ENCODE measurements around the gene CORO2B.

The CORO2B gene

GRCh38 chr15:68713874-68714273, 135.1 kb downstream of the CORO2B start:
- no peak for FAIRE-seq

GRCh38 chr15:68715111-68715510, 136.3 kb downstream of the CORO2B start:
- FAIRE-seq (no peak), DNase-seq (ENCODE audit: insufficient read length, low spot score) (no peak)

More at GRCh38 chr15:68713874-68714273, 135.1 kb downstream of the CORO2B start:
- DNase-seq (ENCODE audit: insufficient read length, low spot score), result no peak

DNA sequence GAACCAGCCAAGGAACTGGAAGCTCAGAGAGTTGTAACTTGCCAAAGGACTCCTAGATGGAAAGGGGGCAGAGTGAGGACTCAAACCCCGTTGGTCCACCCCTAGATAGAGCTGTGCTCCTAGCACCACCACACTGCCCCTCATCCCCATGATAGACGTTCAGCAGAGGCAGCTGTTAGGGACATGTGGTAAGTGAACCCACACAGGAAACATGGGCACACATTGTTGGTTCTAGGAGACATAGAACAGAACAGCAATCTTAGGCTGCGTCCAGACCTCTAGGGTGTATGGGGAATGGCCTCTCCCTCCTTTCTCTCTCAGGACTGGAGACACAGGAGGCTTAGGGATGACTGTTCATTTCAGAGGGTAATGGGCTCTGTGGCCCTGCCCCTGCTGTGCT, 139.2 kb downstream of the CORO2B start:
- DNase-seq (ENCODE audit: insufficient read length, low spot score) (no peak), FAIRE-seq (no peak)

DNA sequence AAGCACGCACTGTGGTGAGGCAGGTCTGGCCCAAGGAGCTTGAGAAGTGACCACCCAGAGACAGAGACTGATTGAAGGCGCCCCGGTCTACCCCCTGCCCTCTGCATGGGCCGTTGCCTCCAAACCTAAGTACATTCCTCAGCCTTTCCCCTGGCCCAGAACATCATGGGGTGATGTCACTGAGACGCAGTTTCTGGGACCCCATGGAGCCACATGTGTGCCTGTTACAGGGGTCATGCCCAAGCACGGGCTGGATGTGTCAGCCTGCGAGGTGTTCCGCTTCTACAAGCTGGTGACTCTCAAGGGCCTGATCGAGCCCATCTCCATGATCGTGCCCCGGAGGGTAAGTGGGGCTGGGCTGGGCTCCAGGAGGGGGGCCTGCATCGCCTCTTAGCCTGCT, 139.7 kb downstream of the CORO2B start:
- FAIRE-seq (no peak), DNase-seq (ENCODE audit: insufficient read length, low spot score) (no peak)

DNA sequence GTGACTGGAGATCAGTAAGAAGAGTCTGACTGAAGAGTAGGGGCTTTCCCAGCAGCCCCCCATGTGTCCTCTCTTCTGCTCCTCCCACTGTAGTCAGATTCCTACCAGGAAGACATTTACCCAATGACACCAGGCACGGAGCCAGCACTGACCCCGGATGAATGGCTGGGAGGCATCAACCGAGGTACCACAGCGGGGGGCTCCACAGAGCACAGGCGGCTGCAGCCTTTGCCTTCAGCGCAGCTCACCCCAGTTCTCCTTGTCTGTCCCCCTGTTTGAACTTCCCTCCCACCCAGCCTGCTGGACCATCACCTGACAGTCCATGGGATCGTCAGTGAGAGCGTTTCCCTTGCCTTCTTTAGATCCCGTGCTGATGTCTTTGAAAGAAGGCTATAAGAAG, 140.3 kb downstream of the CORO2B start:
- DNase-seq (ENCODE audit: insufficient read length, low spot score), result no peak
- FAIRE-seq, result no peak

DNA sequence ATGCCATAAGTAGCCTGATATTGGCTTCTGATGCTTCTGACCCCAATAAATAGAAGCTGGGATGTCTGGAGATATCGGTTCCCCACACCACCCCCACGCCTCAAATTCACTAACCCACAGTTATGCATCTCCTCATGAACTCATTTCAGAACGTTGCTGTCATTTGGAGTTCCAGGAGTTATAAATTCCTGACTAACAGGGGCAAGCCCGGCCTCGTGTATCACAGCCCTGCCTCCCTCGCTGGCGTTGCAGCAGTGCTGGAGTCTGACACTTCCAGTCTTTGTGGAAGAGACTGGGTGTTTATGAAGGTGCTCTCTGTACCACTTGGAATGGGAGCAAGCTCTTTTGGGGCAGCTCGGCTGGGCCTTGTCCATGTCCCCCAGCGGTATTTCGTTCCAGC, 140.9 kb downstream of the CORO2B start:
- FAIRE-seq, result no peak
- no peak for DNase-seq (ENCODE audit: insufficient read length, low spot score)

- DNase-seq (ENCODE audit: insufficient read length, low spot score) (no peak), FAIRE-seq (no peak)
These were observed 143.1 kb downstream of the CORO2B start for GRCh38 chr15:68721886-68722285.

GRCh38 chr15:68725736-68726135, 146.9 kb downstream of the CORO2B start:
- DNase-seq (ENCODE audit: insufficient read length, low spot score) (no peak), FAIRE-seq (no peak)

- DNase-seq (ENCODE audit: insufficient read length, low spot score) (no peak), FAIRE-seq (no peak)
These were observed 147.5 kb downstream of the CORO2B start for GRCh38 chr15:68726246-68726645.

- DNase-seq (ENCODE audit: insufficient read length, low spot score), result no peak
- FAIRE-seq, result no peak
These were observed 151.1 kb downstream of the CORO2B start for GRCh38 chr15:68729789-68730411.

DNA sequence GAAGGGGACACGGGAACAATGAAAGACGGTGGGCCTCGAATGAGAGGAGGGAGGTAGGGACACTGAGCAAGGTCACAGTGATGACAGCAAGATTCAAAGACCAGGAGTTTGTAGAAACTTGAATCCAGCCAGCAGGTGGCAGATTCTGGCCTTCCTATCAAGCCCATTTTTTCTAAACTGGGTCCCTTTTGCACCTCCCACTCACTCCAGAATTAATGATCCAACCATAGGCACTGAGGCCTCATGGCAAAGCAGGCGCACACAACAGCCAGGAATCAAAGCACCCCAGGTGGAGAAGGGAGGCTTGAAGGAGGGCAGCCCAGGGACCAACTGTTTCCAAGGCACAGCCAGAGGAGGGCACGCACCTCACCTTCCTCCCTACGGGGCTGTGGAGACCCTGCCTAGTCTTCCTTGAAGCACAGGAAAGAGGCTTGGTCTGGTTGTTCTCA, 151.7 kb downstream of the CORO2B start:
- DNase-seq (ENCODE audit: insufficient read length, low spot score) (no peak), FAIRE-seq (peak; percentile 40)

DNA sequence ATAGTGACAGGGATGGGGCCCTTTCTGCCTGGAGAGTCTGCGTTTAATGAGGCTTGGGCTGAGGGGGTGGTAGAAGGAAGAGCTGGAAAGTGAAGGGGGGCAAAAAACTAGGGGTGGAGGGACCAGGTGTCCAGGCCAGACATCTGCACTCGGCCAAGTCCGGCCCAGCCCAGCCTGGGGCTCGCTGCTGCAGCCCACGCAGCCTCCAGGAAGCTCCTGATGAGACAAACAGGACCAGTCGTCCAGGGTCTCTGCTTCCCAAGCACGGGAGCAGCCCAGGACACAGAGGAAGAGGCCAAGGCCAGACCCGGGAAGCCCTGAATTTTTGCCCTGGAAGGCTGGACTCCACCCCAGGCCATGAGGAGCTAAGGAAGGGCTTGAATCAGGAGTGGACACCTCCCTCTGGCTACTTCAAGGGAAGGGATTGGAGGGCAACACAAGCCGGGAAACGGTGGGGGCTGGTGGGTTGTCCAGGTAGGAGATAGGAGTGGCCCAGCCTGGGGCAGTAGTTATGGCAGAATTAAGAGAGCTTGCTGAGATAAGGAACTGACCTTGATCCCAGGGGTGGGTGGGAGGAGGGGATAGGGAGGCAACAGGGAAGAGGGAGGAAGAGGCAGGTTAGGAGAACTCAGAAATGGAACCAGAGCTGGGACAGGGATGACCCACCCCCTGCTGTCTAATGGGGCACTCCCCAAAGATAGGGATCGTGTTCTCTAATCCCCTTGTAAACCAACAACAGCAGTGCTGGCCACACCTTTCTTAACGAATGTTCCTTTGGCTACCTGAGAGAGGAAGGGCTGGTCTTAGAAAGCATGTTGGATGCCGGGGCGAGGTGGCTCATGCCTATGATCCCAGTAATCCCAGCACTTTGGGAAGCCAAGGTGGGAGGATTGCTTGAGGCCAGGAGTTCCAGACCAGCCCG, 152.4 kb downstream of the CORO2B start:
- FAIRE-seq, result no peak

GRCh38 chr15:68732451-68732850, 153.7 kb downstream of the CORO2B start:
- FAIRE-seq, result no peak
- DNase-seq (ENCODE audit: insufficient read length, low spot score), result no peak

More for the DNA sequence above, 152.4 kb downstream of the CORO2B start:
- no peak for DNase-seq (ENCODE audit: insufficient read length, low spot score)

GRCh38 chr15:68733666-68734065, 154.9 kb downstream of the CORO2B start:
- DNase-seq (ENCODE audit: insufficient read length, low spot score) (peak; percentile 14), FAIRE-seq (no peak)

DNA sequence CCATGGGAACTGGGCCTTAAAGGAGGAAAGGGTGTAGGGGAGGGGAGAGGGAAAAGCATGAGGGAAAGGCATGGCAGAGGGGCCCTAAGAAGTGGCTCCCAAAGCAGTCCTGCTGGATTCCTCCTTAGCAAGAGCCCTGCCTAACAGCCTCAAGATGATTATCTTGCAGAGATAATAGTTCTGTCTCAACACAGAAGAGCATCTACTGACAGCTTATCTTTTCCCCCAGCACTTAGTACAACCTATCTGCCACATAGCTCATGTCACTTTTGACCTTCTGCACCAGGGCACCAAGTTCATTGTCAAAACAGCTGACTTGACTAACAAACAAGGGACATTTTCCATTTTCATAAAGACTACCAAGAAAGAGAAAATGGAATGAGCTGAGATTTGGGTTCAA, 155.6 kb downstream of the CORO2B start:
- DNase-seq (ENCODE audit: insufficient read length, low spot score) (no peak), FAIRE-seq (no peak)

DNA sequence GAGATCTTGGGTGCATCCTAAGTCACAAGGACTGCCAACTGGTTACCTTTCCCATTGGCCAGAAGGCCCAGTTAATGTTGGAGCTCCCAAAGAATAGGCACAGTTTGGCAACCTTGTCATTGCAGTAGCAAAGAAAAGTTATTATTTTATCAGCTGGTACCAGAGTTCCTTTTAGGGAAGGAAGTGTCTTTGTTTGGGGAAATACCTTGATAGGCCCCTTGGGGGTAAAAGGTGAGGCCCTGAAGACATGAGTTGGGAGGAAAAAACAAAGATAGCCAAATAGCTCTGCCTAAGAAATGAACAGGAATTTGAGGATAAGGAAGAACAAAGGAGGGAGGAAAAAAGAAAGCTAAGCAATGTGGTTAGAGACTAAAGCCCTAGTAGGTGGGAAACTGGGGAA, 156.1 kb downstream of the CORO2B start:
- DNase-seq (ENCODE audit: insufficient read length, low spot score) (no peak), FAIRE-seq (no peak)

DNA sequence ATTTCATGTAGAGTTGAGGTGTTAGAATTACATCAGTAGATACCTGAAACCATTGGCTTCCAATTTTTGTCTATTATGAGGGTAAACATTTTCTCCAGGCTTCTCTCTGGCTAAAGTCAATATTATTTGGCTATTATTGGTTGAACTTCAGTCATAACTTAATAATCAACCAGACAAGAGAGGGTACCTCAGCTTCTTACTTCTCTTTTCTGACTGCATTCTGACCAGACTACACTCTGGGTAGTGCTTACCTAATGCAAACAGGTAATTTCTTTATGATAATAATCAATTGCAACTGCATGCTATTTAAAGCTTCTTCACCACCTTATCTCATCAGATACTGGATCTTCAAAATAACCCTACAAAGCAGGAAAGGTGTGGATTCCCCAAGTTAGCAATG, 156.8 kb downstream of the CORO2B start:
- DNase-seq (ENCODE audit: insufficient read length, low spot score) (no peak), FAIRE-seq (no peak)

GRCh38 chr15:68739390-68740080, 160.7 kb downstream of the CORO2B start:
- DNase-seq (ENCODE audit: insufficient read length, low spot score) (no peak), FAIRE-seq (no peak)

GRCh38 chr15:68743256-68743655, 164.5 kb downstream of the CORO2B start:
- FAIRE-seq, result no peak

GRCh38 chr15:68749365-68749764, 170.6 kb downstream of the CORO2B start:
- no peak for FAIRE-seq
- DNase-seq (ENCODE audit: insufficient read length, low spot score), result no peak

More at GRCh38 chr15:68743256-68743655, 164.5 kb downstream of the CORO2B start:
- DNase-seq (ENCODE audit: insufficient read length, low spot score), result no peak

DNA sequence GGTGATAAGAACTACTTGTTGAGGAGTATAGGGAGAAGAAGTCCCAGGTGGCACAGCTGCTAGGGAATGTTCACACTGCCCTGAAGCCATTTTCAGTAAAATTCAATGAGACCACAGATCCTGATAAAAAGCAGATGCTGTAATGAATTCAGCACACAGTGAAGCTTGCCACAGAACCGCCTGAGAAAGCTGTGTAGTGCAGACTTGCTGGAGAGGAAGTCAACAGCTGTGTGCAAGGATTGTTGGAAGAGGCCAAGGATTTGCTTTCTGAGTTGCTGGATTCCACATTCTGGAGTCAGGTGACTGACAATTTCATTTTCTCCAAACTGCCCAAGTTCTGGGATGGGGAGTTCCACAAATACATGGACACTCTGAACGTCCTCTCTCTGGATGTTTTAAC, 171.0 kb downstream of the CORO2B start:
- no peak for FAIRE-seq
- no peak for DNase-seq (ENCODE audit: insufficient read length, low spot score)
